Measurements from ENCODE around the gene TMPRSS13. TPM values are rescaled to one million over a fixed set of nuclear protein-coding genes. Genes with fewer than 3 reads are reported as not detected.
"Not testable (repeated sequence)": the region's sequence is repeated elsewhere in the genome, so short reads cannot be mapped to it uniquely, and the experiment has no call there.

The TMPRSS13 gene
- polyA plus RNA-seq, 3 donors: 0.50 to 0.92 (median 0.71) TPM

- DNase-seq: no peak
Measured at GRCh38 chr11:117873828-117874125, 55.4 kb downstream of the TMPRSS13 start.

GRCh38 chr11:117872975-117873827, 56.0 kb downstream of the TMPRSS13 start:
- no peak for DNase-seq

- DNase-seq: no peak
Measured at GRCh38 chr11:117872420-117872961, 56.7 kb downstream of the TMPRSS13 start.

- no peak for DNase-seq
Measured at GRCh38 chr11:117871784-117872183, 57.4 kb downstream of the TMPRSS13 start.

- DNase-seq: no peak
Measured at GRCh38 chr11:117871160-117871559, 58.0 kb downstream of the TMPRSS13 start.

- no peak for DNase-seq
Measured at GRCh38 chr11:117870103-117870952, 58.9 kb downstream of the TMPRSS13 start.

GRCh38 chr11:117869604-117870003, 59.6 kb downstream of the TMPRSS13 start:
- no peak for DNase-seq

GRCh38 chr11:117868815-117869561, 60.2 kb downstream of the TMPRSS13 start:
- no peak for DNase-seq

GRCh38 chr11:117868088-117868487, 61.1 kb downstream of the TMPRSS13 start:
- DNase-seq: no peak

- no peak for DNase-seq
Measured at GRCh38 chr11:117866526-117866925, 62.7 kb downstream of the TMPRSS13 start.

- DNase-seq: not testable (repeated sequence)
Measured at GRCh38 chr11:117865546-117865945, 63.7 kb downstream of the TMPRSS13 start.

- DNase-seq: no peak
Measured at GRCh38 chr11:117863383-117863782, 65.8 kb downstream of the TMPRSS13 start.

- no peak for DNase-seq
Measured at GRCh38 chr11:117862753-117863152, 66.4 kb downstream of the TMPRSS13 start.

GRCh38 chr11:117862019-117862725, 67.0 kb downstream of the TMPRSS13 start:
- no peak for DNase-seq

- no peak for DNase-seq
Measured at GRCh38 chr11:117861151-117862018, 67.8 kb downstream of the TMPRSS13 start.

GRCh38 chr11:117860139-117860538, 69.1 kb downstream of the TMPRSS13 start:
- DNase-seq: no peak

- DNase-seq: no peak
Measured at GRCh38 chr11:117859488-117860112, 69.6 kb downstream of the TMPRSS13 start.

GRCh38 chr11:117859061-117859460, 70.1 kb downstream of the TMPRSS13 start:
- DNase-seq: no peak

- no peak for DNase-seq
Measured at GRCh38 chr11:117857734-117858414, 71.3 kb downstream of the TMPRSS13 start.

Data from renal pelvis (tissue), 4 donors.